Cortex of kidney (tissue), 1 donor: ENCODE results near the gene P2RX1.

Source experiments
- DNase-seq: peaks from one replicate; lab custom pipeline; 2025; lab: John Stamatoyannopoulos, UW

Gene P2RX1

DNA sequence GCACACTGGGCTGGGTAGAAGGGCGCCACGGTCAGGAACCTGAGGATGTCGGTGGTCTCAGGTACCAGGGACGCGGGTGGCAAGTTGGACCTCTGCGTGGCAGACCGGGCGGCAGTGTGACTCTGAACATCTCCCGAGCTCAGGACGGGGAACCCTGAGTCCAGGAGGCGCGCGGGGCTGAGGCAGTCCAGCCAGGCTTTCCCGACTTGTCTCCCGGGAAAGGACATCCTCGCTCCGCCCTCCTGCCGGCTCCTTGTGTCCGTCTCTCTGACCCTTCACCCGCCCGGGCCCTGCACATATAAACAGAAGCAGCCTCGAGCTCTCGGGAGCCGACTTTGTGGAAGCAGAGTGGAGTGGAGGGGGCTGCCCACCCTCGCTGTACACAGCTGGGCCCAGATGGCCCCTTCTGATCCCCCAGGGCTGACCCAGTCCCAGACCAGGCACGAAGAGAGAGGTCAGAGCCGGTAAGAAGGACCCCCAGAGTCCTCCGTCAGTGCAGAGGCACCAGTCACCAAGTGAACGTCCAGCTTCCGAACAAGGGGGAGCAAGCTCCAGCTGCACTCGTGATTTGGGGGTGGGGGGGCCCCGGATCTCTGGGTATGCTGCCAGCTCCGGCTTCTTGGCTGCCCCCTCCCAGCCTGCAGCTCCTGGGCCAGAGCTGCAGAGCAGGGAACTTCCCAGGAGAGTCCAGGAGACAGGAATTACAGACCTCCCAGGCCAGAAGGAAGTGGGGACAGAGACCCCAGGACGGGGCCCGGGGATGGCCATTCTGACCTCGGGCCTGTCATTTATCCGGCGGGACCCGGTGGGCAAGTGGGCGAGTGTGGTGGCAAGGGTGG is 8.5 kb upstream of the P2RX1 start:
- DNase-seq, result no peak

DNA sequence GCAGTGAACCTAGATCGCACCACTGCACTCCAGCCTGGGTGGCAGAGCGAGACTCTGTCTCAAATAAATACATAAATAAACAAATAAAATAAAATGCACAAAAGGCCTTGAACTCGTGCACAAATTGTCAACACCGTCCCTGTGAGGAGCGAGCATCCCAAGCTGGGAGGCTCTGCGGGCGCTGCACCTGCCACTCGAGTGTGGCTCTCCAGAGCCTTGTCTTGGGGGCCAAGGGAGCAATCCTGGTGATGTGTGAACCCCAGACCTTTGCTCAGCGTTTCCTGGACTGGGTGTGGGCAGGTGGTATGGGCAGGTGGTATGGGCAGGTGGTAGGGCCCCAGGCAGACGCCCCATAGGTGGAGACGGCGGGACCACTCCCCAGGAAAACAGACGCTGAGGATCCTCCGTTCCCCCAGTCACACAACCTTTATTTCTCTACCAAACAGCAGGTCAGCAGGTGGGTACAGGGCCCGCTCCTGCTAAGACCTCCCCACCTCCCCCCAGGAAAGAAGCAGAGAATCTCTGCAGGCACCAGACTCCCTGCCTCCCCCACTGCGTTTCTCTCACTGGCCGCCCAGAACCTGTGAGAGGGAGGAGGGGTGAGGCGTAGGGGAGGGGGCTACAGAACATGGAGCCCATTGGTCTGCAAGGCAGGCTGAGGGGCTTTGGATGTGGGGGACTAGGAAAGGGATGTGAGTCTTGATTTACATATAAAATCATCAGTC is 7.4 kb upstream of the P2RX1 start:
- no peak for DNase-seq

DNA sequence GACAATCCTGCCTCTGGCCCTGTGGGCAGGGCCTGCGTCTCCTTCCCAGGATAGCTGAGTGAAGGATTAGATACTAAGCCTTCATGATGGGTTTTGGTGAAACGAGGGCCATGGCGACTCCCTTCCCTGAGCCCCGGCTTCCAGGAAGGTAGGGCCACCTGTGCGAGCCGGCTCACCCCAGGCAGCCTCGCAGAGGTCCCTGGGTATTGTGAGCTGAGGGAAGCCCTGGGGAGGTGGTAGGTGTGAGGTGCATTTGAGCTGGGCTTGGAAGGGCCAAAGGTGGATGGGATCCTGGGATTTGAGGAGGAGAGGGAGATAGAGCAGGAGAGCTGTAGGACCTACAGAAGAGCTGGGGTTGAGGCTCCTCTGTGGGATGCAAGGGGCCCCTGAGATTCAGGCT is 6.5 kb upstream of the P2RX1 start:
- DNase-seq, result no peak

DNA sequence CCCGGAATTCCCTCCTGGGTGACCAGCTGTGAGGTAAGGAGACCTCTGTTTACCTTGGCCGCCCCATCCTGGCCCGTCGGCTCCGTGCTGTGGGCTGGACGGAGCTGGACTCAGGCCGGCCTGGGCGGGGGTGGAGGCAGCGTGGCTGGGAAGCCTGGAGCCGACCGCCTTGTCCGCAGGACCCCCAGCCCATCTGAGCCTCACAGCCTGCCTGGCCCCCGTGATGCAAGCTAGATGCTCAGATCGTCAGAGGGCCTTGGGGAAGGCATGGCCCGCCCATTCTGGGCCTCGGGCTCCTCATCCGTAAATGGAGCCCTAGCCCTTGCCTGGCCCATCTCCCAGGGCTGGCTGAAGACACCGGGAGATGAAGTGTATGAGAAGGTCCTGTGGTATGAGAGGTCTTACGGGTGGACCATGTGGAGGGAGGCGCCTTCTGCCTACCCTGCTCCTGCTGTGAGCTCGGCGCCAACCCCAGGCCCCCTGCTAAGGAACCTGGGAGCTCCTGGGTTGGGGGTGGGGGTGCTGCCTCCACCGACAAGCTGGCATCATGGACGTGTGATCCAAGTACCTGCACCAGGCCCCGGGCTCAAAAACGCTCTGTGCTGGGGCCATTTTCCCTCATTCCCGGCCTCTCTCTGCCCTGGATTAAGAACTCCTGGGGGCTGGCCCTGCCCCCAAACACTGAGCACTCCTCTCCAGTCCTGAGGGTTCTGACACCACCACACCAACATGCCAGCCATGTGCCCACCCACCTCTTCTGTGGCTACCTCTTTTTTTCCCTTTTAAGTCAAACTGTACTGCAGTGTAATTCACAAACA is 5.4 kb upstream of the P2RX1 start:
- DNase-seq, result no peak

DNA sequence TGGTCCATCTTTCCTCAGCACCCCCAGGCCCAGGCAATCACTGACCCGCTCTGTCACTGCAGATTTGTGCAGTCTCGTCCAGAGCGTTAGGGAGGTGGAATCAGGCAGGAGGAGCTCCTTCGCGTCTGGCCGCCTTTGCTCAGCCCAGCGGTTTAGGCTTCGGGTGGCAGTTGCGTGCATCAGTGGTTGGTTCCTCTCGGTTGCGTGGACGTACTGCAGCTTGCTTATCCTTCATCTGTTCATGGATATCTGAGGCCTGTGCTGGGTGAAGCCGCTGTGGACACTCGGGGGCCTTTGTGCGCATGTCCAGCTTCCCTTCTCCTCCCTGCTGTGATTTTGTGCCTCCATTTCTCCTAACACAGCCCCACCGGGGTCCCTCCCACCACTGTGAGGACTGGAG is 4.7 kb upstream of the P2RX1 start:
- DNase-seq, result no peak

DNA sequence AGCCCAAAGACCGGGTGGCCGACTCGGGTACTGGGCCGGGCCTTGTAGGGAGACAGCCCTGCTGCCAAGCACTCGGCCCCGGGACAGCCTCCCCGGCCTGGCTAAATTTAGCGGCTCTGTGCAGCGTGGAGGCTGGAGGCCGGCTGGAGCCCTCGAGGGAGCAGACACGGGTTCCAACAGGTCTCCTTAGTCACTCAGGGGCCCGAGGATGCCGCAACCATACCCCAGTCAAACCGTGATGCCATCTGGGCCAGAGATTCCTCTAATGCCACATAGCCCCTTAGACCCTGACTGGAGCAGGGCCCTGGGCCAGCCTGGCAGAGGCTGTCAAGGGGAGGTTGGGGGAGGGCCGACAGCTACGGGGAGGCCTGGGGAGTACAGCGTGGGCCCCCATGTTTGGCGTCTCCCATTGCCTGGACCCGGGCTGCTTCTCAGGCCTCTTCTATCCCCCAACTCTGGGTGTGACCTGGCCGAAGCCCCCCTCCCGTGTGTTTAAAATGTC is 2.9 kb upstream of the P2RX1 start:
- DNase-seq, result no peak

DNA sequence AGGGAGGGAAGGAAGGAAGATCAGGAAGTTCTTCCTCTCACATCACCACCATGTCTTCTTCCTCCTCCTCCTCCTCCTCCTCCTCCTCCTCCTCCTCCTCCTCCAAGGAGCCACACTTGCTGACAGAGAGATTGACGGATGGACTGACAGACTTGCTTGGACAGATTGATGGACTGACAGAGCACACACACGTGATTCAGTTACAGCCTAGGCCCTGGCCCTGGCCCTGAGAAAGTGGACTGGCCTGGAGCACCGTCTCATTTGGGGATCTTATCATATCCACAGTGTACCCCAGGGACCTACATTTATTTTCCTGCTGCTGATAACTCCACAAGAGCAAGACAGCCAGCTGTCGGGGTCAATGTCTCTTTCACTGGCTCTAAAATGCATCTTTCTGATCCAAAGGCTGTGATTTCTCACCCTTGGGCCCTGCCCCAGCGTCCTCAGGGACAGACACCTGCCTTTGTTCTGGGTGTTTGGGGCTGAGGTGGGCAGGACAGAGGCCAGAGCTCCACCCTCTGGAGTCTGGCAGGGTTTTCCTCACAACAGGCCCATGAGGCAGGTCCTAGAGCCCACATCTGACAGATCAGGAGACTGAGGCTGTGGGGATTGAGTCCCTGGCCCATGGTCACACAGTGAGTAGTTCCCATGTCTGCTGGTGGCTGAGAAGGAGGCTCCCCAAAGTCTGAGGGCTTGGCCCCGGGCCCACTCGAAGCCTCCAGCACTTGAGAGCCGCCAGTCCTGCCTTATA is 2.3 kb upstream of the P2RX1 start:
- DNase-seq, result no peak

DNA sequence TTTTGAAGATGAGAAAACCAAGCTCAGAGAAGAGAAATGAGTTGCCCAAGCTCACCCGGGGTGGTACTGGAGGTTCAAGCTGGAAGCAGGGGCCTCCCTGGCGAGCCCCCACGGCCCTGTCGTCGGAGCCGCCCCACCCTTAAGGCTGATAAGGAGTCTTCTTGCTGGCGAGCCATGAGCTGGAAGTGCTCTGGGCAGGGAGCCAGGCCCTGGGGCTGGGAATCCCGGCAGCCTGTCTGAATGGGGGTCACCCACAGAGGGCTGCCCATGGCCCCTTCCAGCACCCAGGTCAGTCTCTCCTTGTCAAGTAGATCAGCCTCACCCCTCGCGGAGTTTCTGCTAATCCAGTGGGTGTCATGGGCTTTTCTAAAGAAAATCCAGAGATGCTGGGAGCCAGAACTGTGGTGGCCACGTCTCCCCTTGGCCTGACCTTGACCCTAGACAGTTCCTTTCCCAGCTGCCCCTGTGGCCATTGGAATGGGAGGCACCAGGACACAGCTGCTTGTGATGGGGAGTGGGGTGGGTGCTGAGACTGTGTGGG is 1.2 kb upstream of the P2RX1 start:
- DNase-seq, result no peak

DNA sequence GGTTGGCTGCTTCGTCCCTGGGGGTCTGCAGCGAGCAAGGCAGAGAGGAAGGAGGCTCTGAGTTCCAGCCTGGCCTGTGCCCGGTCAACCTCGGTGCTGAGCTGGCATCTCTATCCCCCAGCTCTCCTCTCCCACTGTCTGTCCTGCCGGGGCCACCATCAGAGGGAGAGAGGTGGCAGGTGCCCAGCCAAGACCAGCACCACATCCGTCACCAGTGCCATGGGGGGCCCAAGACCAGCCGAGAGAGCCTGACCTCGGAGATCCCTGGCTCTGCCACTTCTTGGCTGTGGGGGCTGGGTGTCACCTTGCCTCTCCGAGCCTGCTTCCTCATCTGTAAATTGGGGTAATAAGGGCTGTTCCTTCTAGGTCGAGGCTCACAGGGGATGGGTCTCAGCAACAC is 560 bp upstream of the P2RX1 start:
- no peak for DNase-seq

DNA sequence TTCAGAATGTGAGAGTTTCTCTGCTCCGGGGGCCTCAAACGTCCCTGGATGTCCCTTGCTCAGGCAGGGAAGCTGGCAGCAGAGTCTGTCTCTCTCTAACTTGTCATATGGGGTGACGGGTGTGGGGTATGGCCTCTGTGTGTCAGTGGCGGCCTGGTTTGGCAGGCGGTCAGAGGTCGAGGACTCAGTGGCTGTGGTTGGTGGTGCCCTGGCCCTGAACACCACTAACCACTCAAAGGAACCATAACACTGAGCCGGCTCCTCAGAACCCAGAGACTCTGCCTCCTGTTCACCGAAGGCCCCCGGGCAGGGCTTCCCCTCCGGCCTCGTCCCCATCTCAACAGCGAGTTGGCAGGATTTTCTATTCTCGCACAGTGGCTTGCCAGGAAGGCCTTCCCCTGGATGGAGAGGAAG is 677 bp downstream of the P2RX1 start:
- no peak for DNase-seq

DNA sequence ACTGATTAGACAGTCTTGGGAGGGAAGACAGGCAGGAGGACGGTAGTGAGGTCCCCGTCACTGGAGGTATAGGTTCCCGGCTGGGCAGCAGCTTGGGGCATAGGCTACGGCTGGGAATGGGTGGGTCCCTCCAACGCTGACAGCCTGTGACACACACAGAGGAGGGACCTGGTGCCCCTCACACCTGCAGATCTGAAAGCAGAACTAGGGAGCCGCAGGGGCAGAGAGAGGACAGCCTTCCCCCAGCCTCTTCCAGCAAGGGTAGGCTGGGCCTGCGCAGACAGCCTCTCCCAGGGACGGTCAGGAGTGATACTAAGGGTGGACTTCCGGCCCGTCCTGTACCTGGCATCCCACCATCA is 2.0 kb downstream of the P2RX1 start:
- no peak for DNase-seq

DNA sequence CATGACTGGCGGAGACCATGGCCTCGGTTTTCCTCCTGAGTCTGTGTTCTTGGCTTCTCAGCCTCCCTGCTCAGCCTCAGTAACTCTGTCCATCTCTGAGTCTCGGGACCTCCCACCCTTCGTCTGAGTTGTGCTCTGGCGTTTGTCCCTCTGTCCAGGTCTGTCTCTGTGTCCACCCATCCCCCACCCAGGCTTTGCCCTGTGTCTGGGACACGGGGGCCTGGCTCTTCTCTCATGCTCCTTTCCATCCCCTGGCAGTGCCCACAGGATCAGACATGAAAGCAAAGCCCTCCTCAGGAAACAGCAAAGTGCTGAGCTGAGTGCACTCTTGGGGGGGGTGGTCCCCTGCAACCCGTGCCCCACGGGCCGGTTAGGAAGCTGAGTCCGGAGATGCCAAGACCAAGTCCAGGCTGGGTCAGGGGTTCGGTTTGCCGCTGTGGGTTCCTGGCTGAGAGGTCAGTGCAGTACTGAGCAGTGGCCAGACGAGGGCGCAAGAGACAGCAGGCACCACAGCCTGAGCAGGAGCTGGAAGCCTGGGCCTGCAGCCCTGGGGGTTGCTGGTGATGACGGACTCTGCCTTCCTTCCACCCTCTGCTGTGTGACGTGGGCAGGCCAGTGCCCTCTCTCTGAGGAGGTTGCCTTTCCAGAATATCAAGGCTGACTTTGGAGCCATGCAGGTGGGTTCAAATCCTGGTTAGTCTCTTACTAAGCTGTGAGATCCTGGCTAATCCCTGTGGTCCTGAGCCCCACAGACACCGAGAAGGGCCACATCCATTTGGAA is 2.5 kb downstream of the P2RX1 start:
- no peak for DNase-seq

DNA sequence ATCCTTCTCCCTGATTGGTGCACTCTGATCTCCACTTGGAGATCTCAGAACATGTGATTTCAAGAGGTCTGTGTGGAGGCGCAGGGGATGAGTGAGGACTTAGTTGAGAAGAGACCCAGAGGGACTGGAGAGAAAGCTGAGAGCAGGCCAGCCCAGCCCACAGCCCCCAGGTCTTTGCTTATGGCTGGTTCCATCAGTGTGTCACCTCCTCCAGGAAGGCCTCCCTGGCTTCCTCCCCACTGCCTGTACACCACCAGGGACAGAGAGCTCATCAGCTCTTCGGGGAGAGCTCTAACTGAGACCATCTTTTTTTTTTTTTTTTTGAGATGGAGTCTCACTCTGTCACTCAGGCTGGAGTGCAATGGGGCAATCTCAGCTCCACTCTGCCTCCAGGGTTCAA is 3.4 kb downstream of the P2RX1 start:
- DNase-seq, result no peak

DNA sequence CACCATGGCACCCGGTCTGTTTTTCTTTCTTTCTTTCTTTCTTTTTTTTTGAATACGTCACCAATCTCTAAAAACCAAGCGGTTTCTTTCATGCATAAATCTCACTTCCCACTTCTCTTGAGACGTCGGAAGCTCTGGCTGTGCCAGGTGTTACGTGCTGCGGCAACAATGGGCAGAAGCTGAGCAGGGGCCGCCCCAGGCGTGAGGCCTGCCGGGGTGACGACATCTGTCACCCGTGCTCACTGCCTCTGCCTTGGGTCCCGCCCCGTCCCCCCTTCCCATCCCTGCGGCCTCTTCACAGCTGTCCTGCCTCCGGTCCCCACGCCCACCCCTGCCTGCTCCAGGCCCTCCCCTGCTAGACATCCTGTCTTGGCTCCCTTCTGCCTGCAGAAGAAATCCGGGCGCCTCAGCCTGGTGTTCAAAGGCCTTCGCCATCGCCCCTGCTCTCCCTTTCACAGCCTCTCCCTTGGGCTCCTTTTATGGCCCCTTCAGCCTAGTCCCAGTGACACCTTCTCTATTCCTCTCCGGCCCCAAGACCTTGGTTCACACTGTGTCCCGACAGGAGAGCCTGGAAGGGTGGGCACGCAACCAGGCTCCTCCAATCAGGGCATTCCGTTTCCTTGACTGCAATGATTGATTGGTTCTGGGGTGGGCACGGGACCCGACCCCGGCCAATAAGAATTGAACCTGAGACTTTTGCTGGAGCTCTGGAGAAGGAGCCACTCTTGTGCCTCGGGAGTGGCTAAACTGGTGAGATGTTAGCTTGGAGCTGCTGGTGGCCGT is 4.8 kb downstream of the P2RX1 start:
- DNase-seq, result no peak

DNA sequence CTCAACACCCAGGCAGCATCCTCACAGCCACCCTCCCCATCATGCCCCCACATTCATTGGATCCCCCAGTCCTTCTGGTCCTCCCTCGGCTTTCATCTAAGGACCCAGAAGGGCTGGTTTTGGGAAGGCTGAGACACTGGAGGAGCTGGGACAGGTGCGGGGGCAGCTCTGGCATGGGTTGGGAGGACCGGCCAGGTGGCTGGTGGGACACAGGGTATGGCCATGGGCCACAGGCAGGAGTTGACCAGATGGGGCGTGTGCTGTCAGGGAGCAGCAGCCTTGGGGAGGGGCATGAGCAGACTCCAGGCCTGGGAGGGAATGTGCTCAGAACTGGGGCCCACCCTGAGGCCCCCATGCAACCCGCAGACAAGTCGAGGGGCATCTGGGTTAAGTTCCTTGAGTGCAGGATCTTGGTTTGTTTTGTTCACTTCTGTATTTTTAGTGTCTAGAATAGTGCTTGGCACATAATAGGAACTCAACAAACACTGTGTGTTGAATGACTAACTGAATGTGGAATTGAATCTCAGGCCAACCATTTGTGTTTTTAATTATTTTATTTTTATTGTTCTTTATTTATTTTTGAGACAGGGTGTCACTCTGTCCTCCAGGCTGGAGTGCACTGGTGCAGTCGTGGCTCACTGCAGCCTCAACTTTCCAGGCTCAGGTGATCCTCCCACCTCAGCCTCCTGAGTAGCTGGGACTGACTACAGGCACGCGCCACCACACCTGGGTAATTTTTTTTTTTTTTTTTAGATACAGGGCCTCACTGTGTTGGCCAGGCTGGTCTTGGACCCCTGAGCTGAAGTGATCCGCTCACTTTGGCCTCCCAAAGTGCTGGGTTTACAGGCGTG is 5.6 kb downstream of the P2RX1 start:
- no peak for DNase-seq

DNA sequence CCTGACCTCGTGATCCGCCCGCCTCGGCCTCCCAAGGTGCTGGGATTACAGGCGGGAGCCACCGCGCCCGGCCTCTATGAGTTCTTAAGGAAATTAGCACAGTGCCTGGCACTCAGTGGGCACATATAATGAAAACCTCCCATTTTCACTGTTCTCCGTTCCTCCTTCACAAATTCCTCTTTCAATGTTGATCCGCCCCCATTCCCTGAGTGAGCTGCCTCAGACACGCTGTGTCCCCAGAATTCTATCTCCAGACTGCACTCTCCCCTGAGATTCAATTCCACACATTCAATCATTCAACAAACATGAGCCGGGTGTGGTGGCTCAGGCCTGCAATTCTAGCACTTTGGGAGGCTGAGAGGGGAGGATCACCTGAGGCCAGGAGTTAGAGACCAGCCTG is 7.0 kb downstream of the P2RX1 start:
- DNase-seq, result no peak

DNA sequence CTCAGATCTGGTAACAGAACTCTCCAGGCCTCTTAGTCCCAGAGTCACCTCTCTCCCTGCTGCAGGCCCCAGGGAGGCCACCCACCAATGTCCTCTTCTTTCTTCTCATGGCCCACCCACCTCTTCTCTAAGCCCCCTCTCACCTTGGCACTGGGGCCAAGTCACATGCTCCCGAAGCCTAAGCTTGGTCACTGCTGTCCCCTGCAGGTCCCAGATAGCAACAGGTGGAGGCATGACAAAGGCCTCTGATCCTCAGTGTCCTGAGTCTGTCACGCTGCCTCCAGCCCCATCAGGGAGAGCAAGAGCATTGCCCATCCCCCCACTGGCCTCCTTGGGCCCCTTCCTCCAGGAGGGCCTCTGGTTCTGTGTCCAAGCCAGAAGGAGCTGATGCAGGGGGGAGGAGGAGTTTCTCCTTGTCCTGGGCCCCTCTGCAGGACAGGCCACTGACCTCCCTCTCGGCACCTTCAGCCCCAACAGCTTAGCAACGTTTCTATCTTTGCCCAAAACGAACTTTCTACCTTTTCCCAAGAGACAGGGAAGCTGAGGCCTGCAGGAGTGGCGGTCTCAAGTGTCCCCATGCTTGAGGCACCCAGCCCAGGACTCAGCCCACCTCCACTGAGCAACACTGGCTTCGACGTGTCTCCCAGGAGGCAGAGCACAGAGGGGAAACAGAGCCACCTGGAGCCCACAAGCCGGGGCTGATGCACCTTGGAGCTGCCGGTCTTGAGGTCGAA is 8.6 kb downstream of the P2RX1 start:
- DNase-seq, result no peak

DNA sequence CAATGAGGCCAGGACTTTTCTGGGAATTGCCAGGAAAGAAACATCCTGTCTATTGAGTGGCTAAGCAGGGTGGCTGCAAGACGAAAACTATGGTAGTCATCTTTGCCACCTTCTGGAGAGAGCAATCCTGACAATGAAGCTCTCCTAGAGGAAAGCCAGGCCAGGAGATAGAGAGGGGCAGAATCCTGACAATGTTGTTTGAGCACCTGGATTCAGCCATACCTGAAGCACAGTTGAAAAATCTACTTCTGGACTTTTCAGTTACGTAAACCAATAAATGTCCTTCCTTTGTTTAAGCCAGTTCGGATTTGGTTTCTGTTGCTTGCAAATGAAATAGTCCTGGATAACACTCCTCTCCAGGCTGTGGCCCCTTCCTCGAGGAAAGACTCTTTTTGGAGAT is 9.4 kb downstream of the P2RX1 start:
- no peak for DNase-seq
